Activated CD4-positive, alpha-beta T cell treated with anti-CD3 and anti-CD28 coated beads for 4 hours (primary cell): ENCODE measurements around the gene EXOC4.
"Not testable (repeated sequence)": the region's sequence is repeated elsewhere in the genome, so short reads cannot be mapped to it uniquely, and the experiment has no call there.

Experiments used
- DNase-seq, 2 donors: peaks; one replicate each; pipeline ENCODE4 v3.0.0-alpha.2; 2020

Gene EXOC4

GRCh38 chr7:133963629-133964028 is 710.8 kb downstream of the EXOC4 start:
- DNase-seq: no peak

GRCh38 chr7:133971625-133972024 is 718.7 kb downstream of the EXOC4 start:
- no peak for DNase-seq

- DNase-seq: no peak
Observed at GRCh38 chr7:133973710-133974109, 720.8 kb downstream of the EXOC4 start.

GRCh38 chr7:133975130-133975529 is 722.3 kb downstream of the EXOC4 start:
- no peak for DNase-seq

GRCh38 chr7:133976140-133976539 is 723.3 kb downstream of the EXOC4 start:
- DNase-seq: no peak

GRCh38 chr7:133977409-133978274 is 724.8 kb downstream of the EXOC4 start:
- DNase-seq: no peak

GRCh38 chr7:133978502-133979295 is 725.8 kb downstream of the EXOC4 start:
- DNase-seq: no peak

- DNase-seq: no peak
Observed at GRCh38 chr7:133980804-133981203, 727.9 kb downstream of the EXOC4 start.

- no peak for DNase-seq
Observed at GRCh38 chr7:133983685-133984419, 731.0 kb downstream of the EXOC4 start.

- no peak for DNase-seq
Observed at GRCh38 chr7:133985300-133985699, 732.4 kb downstream of the EXOC4 start.

- no peak for DNase-seq
Observed at GRCh38 chr7:133987582-133987981, 734.7 kb downstream of the EXOC4 start.

GRCh38 chr7:133993547-133993946 is 740.7 kb downstream of the EXOC4 start:
- DNase-seq: no peak

GRCh38 chr7:133994100-133994499 is 741.2 kb downstream of the EXOC4 start:
- DNase-seq: not testable (repeated sequence)

- DNase-seq: no peak
Observed at GRCh38 chr7:133997463-133997862, 744.6 kb downstream of the EXOC4 start.

GRCh38 chr7:133999178-133999577 is 746.3 kb downstream of the EXOC4 start:
- no peak for DNase-seq

GRCh38 chr7:134004829-134005505 is 752.1 kb downstream of the EXOC4 start:
- DNase-seq: no peak

- DNase-seq: no peak
Observed at GRCh38 chr7:134009314-134010110, 756.6 kb downstream of the EXOC4 start.

- DNase-seq: no peak
Observed at GRCh38 chr7:134013249-134013648, 760.4 kb downstream of the EXOC4 start.

- DNase-seq: no peak
Observed at GRCh38 chr7:134014935-134015334, 762.1 kb downstream of the EXOC4 start.

- no peak for DNase-seq
Observed at GRCh38 chr7:134016223-134016941, 763.5 kb downstream of the EXOC4 start.

- no peak for DNase-seq
Observed at GRCh38 chr7:134016942-134017303, 764.0 kb downstream of the EXOC4 start.
